H1 (cell line): ENCODE measurements around the gene PNPLA8. TPM values are rescaled to one million over a fixed set of nuclear protein-coding genes. Genes with fewer than 3 reads are reported as not detected.

Source experiments
- CBX8 ChIP-seq: fragments of 300-800, 300-1000 bp; sonication (generic); IDR thresholded peaks from 2 replicates; pipeline ENCODE4 v1.7.1; 2016; ENCODE audit warnings: low read depth, low read length, borderline replicate concordance
- CHD1 ChIP-seq: IDR thresholded peaks from 2 replicates; pipeline ENCODE4 v1.6.1; 2012; ENCODE audit warnings: low read depth, low read length, improper control_type of control experiment
- CHD7 ChIP-seq: fragments of 300-600 bp; sonication (generic); IDR thresholded peaks from 2 replicates; pipeline ENCODE4 v1.7.1; 2012; ENCODE audit warnings: low read length, moderate library complexity, mild to moderate bottlenecking, inconsistent platforms; ENCODE audit not compliant: insufficient replicate concordance
- HDAC6 ChIP-seq: IDR thresholded peaks from one replicate; pipeline ENCODE4 v1.7.1; 2012; ENCODE audit warnings: low read depth, mild to moderate bottlenecking, inconsistent platforms, low read length, moderate library complexity
- SIRT6 ChIP-seq: IDR thresholded peaks from one replicate; pipeline ENCODE4 v1.7.1; 2012; ENCODE audit warnings: low read length, inconsistent platforms
- TAF1 ChIP-seq: IDR thresholded peaks from 2 replicates; pipeline ENCODE4 v1.6.1; 2011; ENCODE audit warnings: mild to moderate bottlenecking, low read depth, low read length
- polyA plus RNA-seq, 7 experiments: library from polyadenylated mRNA; depleted of rRNA in 3 of 7; stranded (reverse) in 5 of 7; unstranded in 2 of 7; fragments of >200 nt in 5 of 7; fragments of 200-250 nt in 2 of 7; gene quantifications; 1 replicate in 5 of 7; 2 replicates in 1 of 7; 4 replicates in 1 of 7; pipeline versions ENCODE4 v1.2.1 to v1.2.3, GENCODE V29; 2011 to 2013; ENCODE audit warnings: missing spikeins in 2 of 7, mixed read lengths in 2 of 7
- total RNA-seq: library from RNA; stranded (reverse); fragmentation: NEBNext Ultra II Directional; extraction: Animal tissue kit (Norgen Biotek cat#: 25700); gene quantifications from 2 replicates; pipeline ENCODE4 v1.2.1, GENCODE V29; 2021
- TF ChIP-seq, protein P1 (sequence below): IDR thresholded peaks from 2 replicates; pipeline ENCODE4 v1.6.1; 2012; ENCODE audit warnings: inconsistent platforms

PNPLA8 gene
- total and polyA plus RNA-seq, 2 of the 8 experiments (the other 6 are each of a cell fraction or from before 2014, with no cell fraction given) = 3.8 to 11.2 TPM

GRCh38 chr7:108460964-108461363 lies 65.0 kb downstream of the PNPLA8 start (continued):
- no peak for TF ChIP-seq CHD7
- TF ChIP-seq TAF1 = no peak
- TF ChIP-seq, protein P1, sequence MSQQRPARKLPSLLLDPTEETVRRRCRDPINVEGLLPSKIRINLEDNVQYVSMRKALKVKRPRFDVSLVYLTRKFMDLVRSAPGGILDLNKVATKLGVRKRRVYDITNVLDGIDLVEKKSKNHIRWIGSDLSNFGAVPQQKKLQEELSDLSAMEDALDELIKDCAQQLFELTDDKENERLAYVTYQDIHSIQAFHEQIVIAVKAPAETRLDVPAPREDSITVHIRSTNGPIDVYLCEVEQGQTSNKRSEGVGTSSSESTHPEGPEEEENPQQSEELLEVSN = no peak
- TF ChIP-seq HDAC6 = no peak
- no peak for TF ChIP-seq CBX8
- TF ChIP-seq SIRT6 = no peak
- no peak for TF ChIP-seq CHD1
- TF ChIP-seq, all 59 proteins: peak for 0
